Measurements from ENCODE around the gene BMPR1A. TPM values are rescaled to one million over a fixed set of nuclear protein-coding genes. Genes with fewer than 3 reads are reported as not detected.

Gene BMPR1A
- total and polyA plus RNA-seq, 9 of the 15 experiments (the other 6 are each of a cell fraction or from before 2014, with no cell fraction given) = 1.6 to 17.5 (median 9.1) TPM

GRCh38 chr10:86851328-86852207 is 95.1 kb downstream of the BMPR1A start:
- no peak overlapping the region for H2AFZ ChIP-seq (ENCODE audit: low read depth, low read length)
- no peaks in the 10 kb centered on the region for H3K9me3 ChIP-seq (replicated peaks; ENCODE audit: control insufficient read depth, insufficient read depth, low read depth, low read length)
- CTCF ChIA-PET (ENCODE audit: low intra/inter-chr PET ratio) = no interaction called here
- POLR2A ChIA-PET = no interaction called here
- in situ Hi-C loops (cut with MboI) (no loop called here), intact Hi-C loops (cut with micrococcal nuclease) (no loop called here)
- H3K27ac ChIP-seq (ENCODE audit: extremely low read depth, low read depth, low read length) = no peak overlapping the region
- no peak overlapping the region for H3K9ac ChIP-seq (ENCODE audit: insufficient read depth in 1 of 2, low read depth in 2 of 2, low read length in 2 of 2)
- H3K9me1 ChIP-seq (ENCODE audit: control insufficient read depth, insufficient read depth, low read length) = no peaks in the 10 kb centered on the region
- no TSS peak for BruUV-seq (replicated peaks)
- H3K79me2 ChIP-seq (ENCODE audit: control insufficient read depth, insufficient read depth, low read length) = no peaks in the 10 kb centered on the region
- FAIRE-seq = no peak
- H3K4me3 ChIP-seq = no peak overlapping the region
- WGBS (ENCODE audit: insufficient coverage, low coverage, missing lambda C conversion rate) = 88% methylated on average over 11 of the region's 11 CpGs
- peaks cover 5% of the 10 kb centered on the region; the same call in 1 of the 3 replicates for H3K36me3 ChIP-seq (ENCODE audit: control insufficient read depth, insufficient read depth, low read length)
- H3K4me1 ChIP-seq (replicated peaks in 1 of 2; ENCODE audit: control insufficient read depth in 2 of 2, insufficient read depth in 2 of 2, low read length in 2 of 2) = no peaks in the 10 kb centered on the region
- H3K27me3 ChIP-seq (ENCODE audit: control insufficient read depth in 2 of 2, insufficient read depth in 2 of 2, low read length in 2 of 2) = no peaks in the 10 kb centered on the region
- no peak for DNase-seq (ENCODE audit: extremely low read depth in 1 of 4, low spot score in 3 of 4)
- no peak for ATAC-seq
- H3K4me2 ChIP-seq (ENCODE audit: insufficient read depth, low read length) = no peak overlapping the region
- H4K20me1 ChIP-seq (replicated peaks; ENCODE audit: control insufficient read depth, insufficient read depth, low read length) = no peaks in the 10 kb centered on the region
- TF ChIP-seq NR2C1 (IDR thresholded peaks at IDR 0.05) (no peak), NR2C1 (tag; IDR thresholded peaks at IDR 0.05) (no peak), ZNF655 (CRISPR knock-in tag; IDR thresholded peaks at IDR 0.05) (no peak), ZNF175 (CRISPR knock-in tag; IDR thresholded peaks at IDR 0.05; ENCODE audit: low read depth) (no peak), MAFG (tag; conservative IDR thresholded peaks at IDR 0.05) (peak; percentile 30; the same call in 1 of the 2 replicates), MAFF (IDR thresholded peaks at IDR 0.05; ENCODE audit: low read length) (peak; percentile 40; the same call in 1 of the 2 replicates), BCOR (IDR thresholded peaks at IDR 0.05) (no peak), MIER1 (IDR thresholded peaks at IDR 0.05; ENCODE audit: low read depth) (no peak), ARNT (IDR thresholded peaks at IDR 0.05) (no peak), EWSR1 (IDR thresholded peaks at IDR 0.05; ENCODE audit: borderline replicate concordance, low read depth, partially characterized antibody) (no peak), HMGXB4 (CRISPR knock-in tag; IDR thresholded peaks at IDR 0.05) (no peak), SMAD1 (IDR thresholded peaks at IDR 0.05; ENCODE audit: low read depth, low read length, partially characterized antibody) (no peak), LEF1 (IDR thresholded peaks at IDR 0.05) (no peak), C11orf30 (IDR thresholded peaks at IDR 0.05; ENCODE audit: low read depth) (peak; percentile 47), U2AF1 (optimal IDR thresholded peaks at IDR 0.05; ENCODE audit: low read depth, low read length) (no peak), ZNF316 (IDR thresholded peaks at IDR 0.05) (peak; percentile 73), ATF1 (CRISPR knock-in tag; IDR thresholded peaks at IDR 0.05) (no peak), ATF1 (tag; IDR thresholded peaks at IDR 0.05) (no peak), ARHGAP35 (IDR thresholded peaks at IDR 0.05; ENCODE audit: partially characterized antibody) (no peak), SIRT6 (IDR thresholded peaks at IDR 0.05; ENCODE audit: low read depth, low read length) (no peak)

All from K562 (cell line).